PC-3 (cell line): ENCODE results near the gene FAM171A1. TPM values are rescaled to one million over a fixed set of nuclear protein-coding genes. Genes with fewer than 3 reads are reported as not detected.

Experiments
- ATAC-seq: fragments of 200-7000 bp; cut with Tn5 transposase; 2 replicates; pipeline ENCODE4 v1.9.1; 2020; ENCODE audit warnings: mild to moderate bottlenecking, moderate library complexity
- BruUV-seq: library from RNA; stranded (reverse); fragments of 400-500 nt; replicated peaks from 2 replicates; lab custom pipeline; 2021; lab: Mats Ljungman, UMichigan
- CTCF ChIA-PET: fragments of 300-600 bp; sonication (Branson Sonifier 250); formaldehyde crosslinking; loops from one replicate; lab custom pipeline; 2022; ENCODE audit warnings: antibody characterized with exemption; lab: Charles Lee
- POLR2A ChIA-PET: fragments of 300-600 bp; sonication (Branson Sonifier 250); formaldehyde crosslinking; loops from one replicate; lab custom pipeline; 2022; ENCODE audit warnings: antibody characterized with exemption; ENCODE audit not compliant: unreplicated experiment; lab: Charles Lee
- DNase-seq: peaks from one replicate; pipeline ENCODE4 v3.0.0-alpha.2; 2015
- H2AFZ ChIP-seq: fragments of 300-600 bp; sonication (generic); 2 replicates; pipeline ENCODE4 v1.6.0; 2016; ENCODE audit warnings: antibody characterized with exemption, low read length
- H3F3A ChIP-seq: fragments of 300-600 bp; sonication (generic); one replicate; pipeline ENCODE4 v1.6.0; 2017; ENCODE audit warnings: antibody characterized with exemption, low read length, control low read depth, mild to moderate bottlenecking; ENCODE audit not compliant: unreplicated experiment
- H3K27ac ChIP-seq: fragments of 300-600 bp; sonication (generic); 2 replicates; pipeline ENCODE4 v1.5.1; 2016; ENCODE audit warnings: mild to moderate bottlenecking, low read length
- H3K27me3 ChIP-seq: fragments of 300-600 bp; sonication (generic); 2 replicates; pipeline ENCODE4 v1.6.1; 2016; ENCODE audit warnings: low read length, mixed read lengths
- H3K36me3 ChIP-seq: fragments of 300-600 bp; sonication (generic); 2 replicates; pipeline ENCODE4 v1.6.1; 2016; ENCODE audit warnings: low read depth, mixed run types, low read length, mixed read lengths
- H3K4me1 ChIP-seq: fragments of 300-600 bp; sonication (generic); 2 replicates; pipeline ENCODE4 v1.5.1; 2016; ENCODE audit warnings: low read length; ENCODE audit not compliant: insufficient read depth
- H3K4me2 ChIP-seq: fragments of 300-600 bp; sonication (generic); 2 replicates; pipeline ENCODE4 v1.6.0; 2016; ENCODE audit warnings: low read length
- H3K4me3 ChIP-seq: fragments of 300-600 bp; sonication (generic); 2 replicates; pipeline ENCODE4 v1.5.1; 2016; ENCODE audit warnings: mild to moderate bottlenecking, low read length, mixed read lengths
- H3K79me2 ChIP-seq: fragments of 300-600 bp; sonication (generic); 2 replicates; pipeline ENCODE4 v1.6.1; 2017; ENCODE audit warnings: low read length, mixed read lengths
- H3K9ac ChIP-seq: fragments of 300-600 bp; sonication (generic); 2 replicates; pipeline ENCODE4 v1.6.0; 2016; ENCODE audit warnings: mild to moderate bottlenecking, low read length
- H3K9me2 ChIP-seq: fragments of 300-600 bp; sonication (generic); replicated peaks from 2 replicates; pipeline ENCODE4 v1.6.1; 2016; ENCODE audit warnings: mixed run types, low read length, mixed read lengths
- H3K9me3 ChIP-seq: fragments of 300-600 bp; sonication (generic); 2 replicates; pipeline ENCODE4 v1.6.1; 2016; ENCODE audit warnings: low read length, mixed read lengths
- H4K20me1 ChIP-seq: fragments of 300-600 bp; sonication (generic); 2 replicates; pipeline ENCODE4 v1.6.1; 2016; ENCODE audit warnings: low read length, mixed read lengths
- CTCF ChIP-seq: fragments of 300-600 bp; sonication (generic); conservative IDR thresholded peaks from 2 replicates; pipeline ENCODE4 v1.5.1; 2017; ENCODE audit warnings: antibody characterized with exemption, low read depth, mild to moderate bottlenecking, low read length
- EZH2 ChIP-seq: fragments of 300-600 bp; sonication (generic); IDR thresholded peaks from one replicate; pipeline ENCODE4 v1.6.1; 2017; ENCODE audit warnings: antibody characterized with exemption, mild to moderate bottlenecking, low read length; ENCODE audit not compliant: unreplicated experiment
- EZH2phosphoT487 ChIP-seq: fragments of 300-600 bp; sonication (generic); IDR thresholded peaks from 2 replicates; pipeline ENCODE4 v1.6.1; 2018; ENCODE audit warnings: mild to moderate bottlenecking, antibody characterized with exemption, low read length, borderline replicate concordance
- intact Hi-C: fragments of 100-400 bp; cut with micrococcal nuclease; formaldehyde crosslinking; loops from 2 replicates; pipeline ENCODE4 v1.9.0; 2023
- total RNA-seq: library from RNA; depleted of rRNA; stranded (reverse); fragments of >200 nt; gene quantifications from 2 replicates; pipeline ENCODE4 v1.2.3, GENCODE V29; 2014

The FAM171A1 gene
- total RNA-seq, 1 experiment from 2014 or later, result 10.4 TPM

- Histone ChIP-seq H4K20me1 (no peaks in the 10 kb centered on the region), H3K4me1 (no peaks in the 10 kb centered on the region), H3K9me3 (no peaks in the 10 kb centered on the region), H3K27me3 (no peaks in the 10 kb centered on the region), H3K79me2 (no peaks in the 10 kb centered on the region), H3K9me2 (no peaks in the 10 kb centered on the region), H2AFZ (no peak overlapping the region), H3K9ac (no peak overlapping the region), H3F3A (no peaks in the 10 kb centered on the region), H3K4me3 (no peak overlapping the region), H3K36me3 (no peaks in the 10 kb centered on the region), H3K27ac (no peak overlapping the region), H3K4me2 (no peak overlapping the region)
- BruUV-seq, result no TSS peak
- TF ChIP-seq EZH2, result no peak
- TF ChIP-seq CTCF, result no peak
- TF ChIP-seq EZH2phosphoT487, result no peak
- POLR2A ChIA-PET, result no interaction called here
- DNase-seq, result no peak
- ATAC-seq, result no peak
- CTCF ChIA-PET, result no interaction called here
- intact Hi-C loops, result no loop called here
Observed at GRCh38 chr10:15229268-15229667, 141.8 kb downstream of the FAM171A1 start.

- intact Hi-C loops, result no loop called here
- CTCF ChIA-PET, result no interaction called here
Observed at GRCh38 chr10:15228426-15228825, 142.7 kb downstream of the FAM171A1 start.

More at GRCh38 chr10:15228426-15228825, 142.7 kb downstream of the FAM171A1 start:
- no peak for ATAC-seq
- H3K27me3 ChIP-seq, result no peaks in the 10 kb centered on the region
- H4K20me1 ChIP-seq, result no peaks in the 10 kb centered on the region
- H3K9me3 ChIP-seq, result no peaks in the 10 kb centered on the region
- no TSS peak for BruUV-seq
- POLR2A ChIA-PET, result no interaction called here
- H3K4me3 ChIP-seq, result no peak overlapping the region
- no peak overlapping the region for H3K27ac ChIP-seq
- no peak for TF ChIP-seq EZH2
- TF ChIP-seq EZH2phosphoT487, result no peak
- no peak for TF ChIP-seq CTCF
- no peak overlapping the region for H2AFZ ChIP-seq
- no peak overlapping the region for H3K9ac ChIP-seq
- H3K4me2 ChIP-seq, result no peak overlapping the region
- H3F3A ChIP-seq, result no peaks in the 10 kb centered on the region
- no peaks in the 10 kb centered on the region for H3K4me1 ChIP-seq
- no peaks in the 10 kb centered on the region for H3K9me2 ChIP-seq
- H3K36me3 ChIP-seq, result no peaks in the 10 kb centered on the region
- H3K79me2 ChIP-seq, result no peaks in the 10 kb centered on the region
- DNase-seq, result no peak
